ENCODE measurements around the gene NBEAL1.
"Not testable (repeated sequence)": the region's sequence is repeated elsewhere in the genome, so short reads cannot be mapped to it uniquely, and the experiment has no call there.

GRCh38 chr2:203086381-203086780 lies 71.7 kb downstream of the NBEAL1 start:
- TF ChIP-seq CTCF, POLR2A (IDR thresholded peaks at IDR 0.05): not testable (repeated sequence)

Measured in esophagus squamous epithelium (tissue), 4 donors.